Testis (tissue), 2 donors: ENCODE results near the gene TFPT.
A peak's percentile ranks its signal among the peaks of the same experiment; 100 is the strongest.

Experiments used
- POLR2A ChIP-seq: fragments of 450-650 bp; IDR thresholded peaks from one replicate; pipeline ENCODE4 v1.6.1; 2017; ENCODE audit warnings: antibody characterized with exemption, mild to moderate bottlenecking, moderate library complexity
- TF ChIP-seq, protein P1 (sequence below), 3 experiments: fragments of 450-650 bp in 2 of 3; fragments of 200-600 bp in 1 of 3; sonication (generic) in 1 of 3; IDR thresholded peaks; one replicate each; pipeline ENCODE4 v1.5.1; 2016 to 2019; ENCODE audit warnings: antibody characterized with exemption in 3 of 3, mild to moderate bottlenecking in 2 of 3, moderate library complexity in 1 of 3

DNA sequence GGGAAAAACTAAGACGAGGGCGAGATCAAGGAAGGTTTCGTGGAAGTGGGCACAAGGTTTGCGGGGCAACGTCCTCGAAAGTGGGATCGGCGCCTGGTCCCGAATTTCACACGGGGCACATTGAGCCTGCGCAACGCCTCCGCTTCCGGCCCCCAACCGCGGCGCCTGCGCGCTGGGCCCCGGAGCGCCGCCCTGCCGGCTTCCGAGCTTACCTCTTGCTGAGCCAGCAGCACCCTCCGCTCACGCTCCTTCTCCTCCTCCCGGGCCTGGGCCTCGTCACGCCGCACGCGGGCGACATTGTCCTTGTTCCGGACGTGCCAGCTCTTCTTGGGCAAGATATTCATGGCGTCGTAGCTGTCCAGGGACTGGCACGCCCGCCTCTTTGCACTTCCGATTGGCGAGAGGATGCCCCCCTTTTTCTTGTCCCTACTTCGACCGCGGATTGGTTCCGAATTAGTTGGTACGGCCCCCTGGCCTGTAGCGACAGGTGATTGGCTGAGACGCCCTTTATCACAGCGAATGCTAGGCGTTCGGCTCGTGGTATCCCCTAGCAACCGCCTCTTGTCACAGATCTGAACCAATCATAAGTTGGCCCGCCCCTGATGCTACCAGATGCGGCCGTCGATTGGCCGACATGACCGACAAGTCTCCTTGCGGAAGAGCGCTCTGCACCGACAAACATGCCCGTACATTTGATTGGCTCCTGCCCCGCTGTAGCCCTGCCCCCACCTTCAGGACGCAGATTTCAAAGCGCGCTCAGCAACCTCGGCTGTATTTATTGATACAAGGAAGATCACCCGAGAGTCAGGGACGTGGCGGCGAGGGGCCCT is 44.1 kb upstream of the TFPT start, which contains the start of gene LENG1:
- TF ChIP-seq, protein P1, sequence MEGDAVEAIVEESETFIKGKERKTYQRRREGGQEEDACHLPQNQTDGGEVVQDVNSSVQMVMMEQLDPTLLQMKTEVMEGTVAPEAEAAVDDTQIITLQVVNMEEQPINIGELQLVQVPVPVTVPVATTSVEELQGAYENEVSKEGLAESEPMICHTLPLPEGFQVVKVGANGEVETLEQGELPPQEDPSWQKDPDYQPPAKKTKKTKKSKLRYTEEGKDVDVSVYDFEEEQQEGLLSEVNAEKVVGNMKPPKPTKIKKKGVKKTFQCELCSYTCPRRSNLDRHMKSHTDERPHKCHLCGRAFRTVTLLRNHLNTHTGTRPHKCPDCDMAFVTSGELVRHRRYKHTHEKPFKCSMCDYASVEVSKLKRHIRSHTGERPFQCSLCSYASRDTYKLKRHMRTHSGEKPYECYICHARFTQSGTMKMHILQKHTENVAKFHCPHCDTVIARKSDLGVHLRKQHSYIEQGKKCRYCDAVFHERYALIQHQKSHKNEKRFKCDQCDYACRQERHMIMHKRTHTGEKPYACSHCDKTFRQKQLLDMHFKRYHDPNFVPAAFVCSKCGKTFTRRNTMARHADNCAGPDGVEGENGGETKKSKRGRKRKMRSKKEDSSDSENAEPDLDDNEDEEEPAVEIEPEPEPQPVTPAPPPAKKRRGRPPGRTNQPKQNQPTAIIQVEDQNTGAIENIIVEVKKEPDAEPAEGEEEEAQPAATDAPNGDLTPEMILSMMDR (IDR thresholded peaks at IDR 0.05): peak in 1 of 3 experiments; percentile 27
- no peak for TF ChIP-seq POLR2A
